OCI-LY3 (cell line): ENCODE measurements around the gene A4GALT.

ENCODE experiments used
- EZH2phosphoT487 ChIP-seq: fragments of 200-600 bp; shearing (Covaris generic); IDR thresholded peaks from 2 replicates; pipeline ENCODE4 v1.6.1; 2018; ENCODE audit warnings: antibody characterized with exemption, mixed run types, low read depth
- TF ChIP-seq, protein P1 (sequence below): fragments of 200-600, 300-600 bp; sonication (generic); IDR thresholded peaks from 2 replicates; pipeline ENCODE4 v1.5.1; 2014; ENCODE audit warnings: antibody characterized with exemption, low read length, low read depth

DNA sequence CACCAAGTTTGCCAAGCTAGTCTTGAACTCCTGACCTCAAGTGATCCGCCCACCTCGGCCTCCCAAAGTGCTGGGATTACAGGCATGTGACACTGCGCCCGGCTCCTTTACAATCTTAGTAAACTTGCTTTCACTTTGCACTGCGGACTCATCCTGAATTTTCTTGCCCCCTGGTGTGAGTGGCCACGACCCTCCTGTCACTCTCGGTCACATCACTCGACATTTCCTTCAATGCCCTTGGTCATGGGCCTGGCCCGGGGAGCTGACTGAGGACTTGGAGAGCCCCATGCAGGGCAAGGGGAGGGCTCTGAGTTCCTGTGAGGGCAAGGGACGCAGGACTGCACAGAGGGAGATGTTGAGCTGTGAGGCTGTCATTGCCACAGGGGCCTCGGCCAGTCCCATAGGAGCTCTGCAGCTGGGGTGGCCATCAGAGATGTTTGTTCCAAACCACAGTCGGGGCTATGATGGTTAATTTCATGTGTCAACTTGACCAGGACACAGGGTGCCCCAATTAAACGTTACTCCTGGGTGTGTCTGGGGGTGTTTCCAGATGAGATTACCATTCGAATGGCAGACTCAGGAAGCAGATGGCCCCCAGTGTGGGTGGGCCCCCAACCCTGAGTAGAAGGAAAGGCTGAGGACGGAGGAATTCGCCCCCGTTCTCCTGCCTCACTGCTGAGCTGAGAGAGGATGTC lies 21.2 kb downstream of the A4GALT start:
- TF ChIP-seq, protein P1, sequence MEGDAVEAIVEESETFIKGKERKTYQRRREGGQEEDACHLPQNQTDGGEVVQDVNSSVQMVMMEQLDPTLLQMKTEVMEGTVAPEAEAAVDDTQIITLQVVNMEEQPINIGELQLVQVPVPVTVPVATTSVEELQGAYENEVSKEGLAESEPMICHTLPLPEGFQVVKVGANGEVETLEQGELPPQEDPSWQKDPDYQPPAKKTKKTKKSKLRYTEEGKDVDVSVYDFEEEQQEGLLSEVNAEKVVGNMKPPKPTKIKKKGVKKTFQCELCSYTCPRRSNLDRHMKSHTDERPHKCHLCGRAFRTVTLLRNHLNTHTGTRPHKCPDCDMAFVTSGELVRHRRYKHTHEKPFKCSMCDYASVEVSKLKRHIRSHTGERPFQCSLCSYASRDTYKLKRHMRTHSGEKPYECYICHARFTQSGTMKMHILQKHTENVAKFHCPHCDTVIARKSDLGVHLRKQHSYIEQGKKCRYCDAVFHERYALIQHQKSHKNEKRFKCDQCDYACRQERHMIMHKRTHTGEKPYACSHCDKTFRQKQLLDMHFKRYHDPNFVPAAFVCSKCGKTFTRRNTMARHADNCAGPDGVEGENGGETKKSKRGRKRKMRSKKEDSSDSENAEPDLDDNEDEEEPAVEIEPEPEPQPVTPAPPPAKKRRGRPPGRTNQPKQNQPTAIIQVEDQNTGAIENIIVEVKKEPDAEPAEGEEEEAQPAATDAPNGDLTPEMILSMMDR: no peak
- no peak for TF ChIP-seq EZH2phosphoT487
